A673 (cell line): ENCODE data around the gene PSME3IP1. TPM values are rescaled to one million over a fixed set of nuclear protein-coding genes. Genes with fewer than 3 reads are reported as not detected.

Experiments used
- BruUV-seq: library from RNA; stranded (reverse); fragments of 400-500 nt; replicated peaks from 2 replicates; lab custom pipeline; 2021; lab: Mats Ljungman, UMichigan
- CTCF ChIA-PET: fragments of 300-600 bp; sonication (Branson Sonifier 250); formaldehyde crosslinking; loops from one replicate; lab custom pipeline; 2022; ENCODE audit warnings: antibody characterized with exemption; lab: Charles Lee
- POLR2A ChIA-PET: fragments of 300-600 bp; sonication (Branson Sonifier 250); formaldehyde crosslinking; loops from one replicate; lab custom pipeline; 2022; ENCODE audit warnings: antibody characterized with exemption; ENCODE audit not compliant: low non-redundant PET; lab: Charles Lee
- DNase-seq: peaks from one replicate; pipeline ENCODE4 v3.0.0-alpha.2; 2015; ENCODE audit warnings: low spot score
- H3K27ac ChIP-seq: fragments of 200-600 bp; sonication (generic); 2 replicates; pipeline ENCODE4 v1.5.1; 2016; ENCODE audit warnings: mixed run types, low read depth, mild to moderate bottlenecking, mixed read lengths, antibody characterized with exemption, low read length; ENCODE audit not compliant: poor library complexity, severe bottlenecking
- H3K27me3 ChIP-seq: fragments of 200-600 bp; sonication (generic); replicated peaks from 2 replicates; pipeline ENCODE4 v1.6.1; 2017; ENCODE audit warnings: mixed run types, low read depth, mild to moderate bottlenecking, mixed read lengths, antibody characterized with exemption, low read length; ENCODE audit not compliant: insufficient read depth, poor library complexity
- H3K36me3 ChIP-seq: fragments of 200-600 bp; sonication (generic); 2 replicates; pipeline ENCODE4 v1.6.1; 2016; ENCODE audit warnings: mixed run types, mild to moderate bottlenecking, mixed read lengths, antibody characterized with exemption, low read length; ENCODE audit not compliant: insufficient read depth, poor library complexity, severe bottlenecking
- H3K4me1 ChIP-seq: fragments of 200-600 bp; sonication (generic); 2 replicates; pipeline ENCODE4 v1.6.1; 2017; ENCODE audit warnings: mixed run types, mild to moderate bottlenecking, mixed read lengths, antibody characterized with exemption, low read length; ENCODE audit not compliant: insufficient read depth, poor library complexity, severe bottlenecking
- H3K4me3 ChIP-seq: fragments of 200-600 bp; sonication (generic); 2 replicates; pipeline ENCODE4 v1.5.1; 2016; ENCODE audit warnings: low read depth, mixed run types, mild to moderate bottlenecking, mixed read lengths, low read length; ENCODE audit not compliant: poor library complexity, severe bottlenecking
- H3K9me3 ChIP-seq: fragments of 200-600 bp; sonication (generic); 2 replicates; pipeline ENCODE4 v1.6.1; 2016; ENCODE audit warnings: mixed run types, low read depth, mild to moderate bottlenecking, mixed read lengths, antibody characterized with exemption, low read length; ENCODE audit not compliant: poor library complexity, severe bottlenecking
- EZH2 ChIP-seq: fragments of 200-600 bp; sonication (generic); IDR thresholded peaks from 2 replicates; pipeline ENCODE4 v1.6.1; 2017; ENCODE audit warnings: borderline replicate concordance, low read depth, mild to moderate bottlenecking, mixed read lengths, antibody characterized with exemption, low read length; ENCODE audit not compliant: poor library complexity, severe bottlenecking
- intact Hi-C: fragments of 100-400 bp; cut with micrococcal nuclease; formaldehyde crosslinking; loops from one replicate; pipeline ENCODE4 v1.10.0; 2022; ENCODE audit not compliant: unreplicated experiment
- total RNA-seq: library from RNA; stranded (reverse); gene quantifications from 2 replicates; pipeline ENCODE4 v1.2.3, GENCODE V29; 2021
- TF ChIP-seq, protein P1 (sequence below): fragments of 300-800, 200-600 bp; sonication (generic); conservative IDR thresholded peaks from 2 replicates; pipeline ENCODE4 v1.5.1; 2017; ENCODE audit warnings: low read depth, mild to moderate bottlenecking, antibody characterized with exemption, low read length, moderate library complexity, mixed read lengths

The PSME3IP1 gene
- total RNA-seq, 1 experiment from 2014 or later, result 128 TPM

DNA sequence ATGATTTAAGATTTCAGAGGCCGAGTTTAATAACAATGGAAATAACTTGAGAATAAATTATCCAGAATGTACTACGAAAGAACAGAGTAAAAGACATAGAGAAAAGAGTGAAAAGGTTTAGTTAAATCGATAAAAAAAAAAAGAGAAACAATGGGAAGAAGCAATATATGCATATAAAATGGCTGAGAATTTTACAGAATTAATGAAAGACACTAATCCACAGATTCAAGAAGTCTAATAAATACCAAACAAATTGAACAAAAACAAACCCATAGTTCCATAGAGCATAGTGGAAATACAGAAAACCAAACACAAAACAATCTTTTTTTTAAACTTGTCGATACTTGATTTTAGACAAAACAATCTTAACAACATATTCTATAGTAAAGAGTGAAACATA is 1.7 kb downstream of the PSME3IP1 start:
- peak overlapping the region; percentile 93 for H3K4me3 ChIP-seq
- POLR2A ChIA-PET, result interaction anchor here (0.7 kb wide), 1 partner anchor 22 kb away, joined by 4 read pairs; no protein-coding TSS in a partner anchor
- H3K4me1 ChIP-seq, result peaks cover 9% of the 10 kb centered on the region
- no peaks in the 10 kb centered on the region for H3K27me3 ChIP-seq
- no peak for DNase-seq
- CTCF ChIA-PET, result no interaction called here
- BruUV-seq, result no TSS peak
- H3K27ac ChIP-seq, result no peak overlapping the region
- no peaks in the 10 kb centered on the region for H3K36me3 ChIP-seq
- TF ChIP-seq EZH2, result no peak
- TF ChIP-seq, protein P1, sequence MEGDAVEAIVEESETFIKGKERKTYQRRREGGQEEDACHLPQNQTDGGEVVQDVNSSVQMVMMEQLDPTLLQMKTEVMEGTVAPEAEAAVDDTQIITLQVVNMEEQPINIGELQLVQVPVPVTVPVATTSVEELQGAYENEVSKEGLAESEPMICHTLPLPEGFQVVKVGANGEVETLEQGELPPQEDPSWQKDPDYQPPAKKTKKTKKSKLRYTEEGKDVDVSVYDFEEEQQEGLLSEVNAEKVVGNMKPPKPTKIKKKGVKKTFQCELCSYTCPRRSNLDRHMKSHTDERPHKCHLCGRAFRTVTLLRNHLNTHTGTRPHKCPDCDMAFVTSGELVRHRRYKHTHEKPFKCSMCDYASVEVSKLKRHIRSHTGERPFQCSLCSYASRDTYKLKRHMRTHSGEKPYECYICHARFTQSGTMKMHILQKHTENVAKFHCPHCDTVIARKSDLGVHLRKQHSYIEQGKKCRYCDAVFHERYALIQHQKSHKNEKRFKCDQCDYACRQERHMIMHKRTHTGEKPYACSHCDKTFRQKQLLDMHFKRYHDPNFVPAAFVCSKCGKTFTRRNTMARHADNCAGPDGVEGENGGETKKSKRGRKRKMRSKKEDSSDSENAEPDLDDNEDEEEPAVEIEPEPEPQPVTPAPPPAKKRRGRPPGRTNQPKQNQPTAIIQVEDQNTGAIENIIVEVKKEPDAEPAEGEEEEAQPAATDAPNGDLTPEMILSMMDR, result no peak
- intact Hi-C loops, result no loop called here
- no peaks in the 10 kb centered on the region for H3K9me3 ChIP-seq

DNA sequence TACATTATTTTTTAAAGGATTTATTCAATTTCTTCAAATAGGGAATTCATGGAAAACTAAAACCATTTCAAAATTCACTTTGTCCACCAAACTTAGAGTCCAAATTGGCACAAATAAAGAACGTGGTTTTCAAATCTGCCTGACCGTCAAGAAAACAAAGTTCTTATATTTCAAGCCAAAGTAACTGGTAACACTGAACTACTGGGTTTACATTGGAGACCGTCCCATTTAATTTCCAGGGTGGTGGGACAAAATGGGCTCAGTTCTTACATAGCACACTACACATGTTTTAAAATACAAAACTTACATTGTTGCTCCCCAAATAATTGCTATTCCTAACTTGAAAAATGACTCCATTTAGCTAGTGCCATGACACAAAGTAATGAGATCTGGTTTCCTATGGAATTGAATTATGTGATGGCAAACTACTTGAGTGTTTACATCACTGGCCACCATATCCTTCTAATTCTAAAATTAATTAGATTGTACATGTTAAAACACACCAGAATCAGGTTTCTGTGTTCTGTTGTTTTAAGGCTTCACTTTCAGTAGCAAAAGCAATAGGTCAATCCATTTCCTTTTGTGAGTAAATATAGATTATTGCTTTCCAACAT is 6.5 kb downstream of the PSME3IP1 start:
- TF ChIP-seq EZH2, result no peak
- TF ChIP-seq, protein P1, result no peak
- intact Hi-C loops, result no loop called here
- Histone ChIP-seq H3K4me1 (peaks cover 14% of the 10 kb centered on the region), H3K9me3 (no peaks in the 10 kb centered on the region), H3K4me3 (no peak overlapping the region), H3K36me3 (no peaks in the 10 kb centered on the region), H3K27me3 (no peaks in the 10 kb centered on the region), H3K27ac (peak overlapping the region; percentile 22)
- no TSS peak for BruUV-seq
- DNase-seq, result no peak
- CTCF ChIA-PET, result no interaction called here
- POLR2A ChIA-PET, result interaction anchor here (0.6 kb wide), 1 partner anchor 21 kb away, joined by 4 read pairs; no protein-coding TSS in a partner anchor

DNA sequence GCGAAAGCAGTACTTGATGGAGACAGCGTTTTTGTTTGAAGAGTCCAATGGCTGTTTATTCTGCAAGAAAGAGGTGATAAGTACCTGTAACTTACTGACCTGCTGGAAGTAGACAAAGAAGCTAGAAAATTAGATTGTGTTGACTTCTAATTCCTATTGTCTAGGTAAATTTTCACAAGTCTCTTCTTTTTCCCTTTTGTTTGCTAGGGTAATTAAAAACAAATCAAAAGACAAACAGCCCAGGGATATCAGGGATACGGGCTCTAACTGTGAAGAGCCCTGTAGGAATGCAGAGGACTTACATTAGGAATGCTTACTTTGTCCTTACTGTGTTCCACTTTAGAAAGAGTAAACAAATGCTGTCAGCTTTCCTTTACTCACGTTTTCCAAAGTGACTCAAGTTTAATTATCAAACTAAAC is 7.0 kb downstream of the PSME3IP1 start:
- DNase-seq, result no peak
- BruUV-seq, result no TSS peak
- H3K27ac ChIP-seq, result peak overlapping the region; percentile 22

More for the DNA sequence above, 7.0 kb downstream of the PSME3IP1 start:
- POLR2A ChIA-PET, result interaction anchor here (0.6 kb wide), 1 partner anchor 20 kb away, joined by 4 read pairs; no protein-coding TSS in a partner anchor
- intact Hi-C loops, result no loop called here
- no peak overlapping the region for H3K4me3 ChIP-seq
- peaks cover 14% of the 10 kb centered on the region for H3K4me1 ChIP-seq
- H3K9me3 ChIP-seq, result no peaks in the 10 kb centered on the region
- no peaks in the 10 kb centered on the region for H3K36me3 ChIP-seq
- TF ChIP-seq, protein P1, result no peak
- TF ChIP-seq EZH2, result no peak
- CTCF ChIA-PET, result no interaction called here
- no peaks in the 10 kb centered on the region for H3K27me3 ChIP-seq
